Mesothelial cell of epicardium (in vitro differentiated cells): ENCODE measurements around the gene ISX. TPM values are rescaled to one million over a fixed set of nuclear protein-coding genes. Genes with fewer than 3 reads are reported as not detected.
A peak's percentile ranks its signal among the peaks of the same experiment; 100 is the strongest.

Source experiments
- DNase-seq, 2 experiments: peaks; one replicate each; pipeline ENCODE4 v3.0.0; 2021; ENCODE audit warnings: low spot score in 2 of 2; ENCODE audit not compliant: unreplicated experiment in 2 of 2
- H3K27ac Mint-ChIP-seq: 2 replicates; pipeline ENCODE4 v1.8.0; 2021; ENCODE audit warnings: mixed read lengths
- H3K27me3 Mint-ChIP-seq: 2 replicates; pipeline ENCODE4 v1.8.0; 2021; ENCODE audit warnings: low read depth, mixed read lengths
- H3K36me3 Mint-ChIP-seq: 2 replicates; pipeline ENCODE4 v1.8.0; 2021; ENCODE audit warnings: mixed read lengths
- H3K4me1 Mint-ChIP-seq: 2 replicates; pipeline ENCODE4 v1.8.0; 2021; ENCODE audit warnings: mixed read lengths
- H3K4me3 Mint-ChIP-seq: 2 replicates; pipeline ENCODE4 v1.8.0; 2021; ENCODE audit warnings: mild to moderate bottlenecking, moderate library complexity, mixed read lengths
- H3K9me3 Mint-ChIP-seq: 2 replicates; pipeline ENCODE4 v1.8.0; 2021; ENCODE audit warnings: mixed read lengths
- CTCF ChIP-seq: fragments of 200-600 bp; sonication (generic); IDR thresholded peaks from one replicate; pipeline ENCODE4 v1.5.0; 2021; ENCODE audit warnings: antibody characterized with exemption; ENCODE audit not compliant: unreplicated experiment
- total RNA-seq: library from RNA; stranded (reverse); gene quantifications from 3 replicates; pipeline ENCODE4 v1.2.1, GENCODE V29; 2021

The ISX gene
- 1.9 to 2.6 TPM (median 2.5 TPM) in 3 replicates for total RNA-seq

DNA sequence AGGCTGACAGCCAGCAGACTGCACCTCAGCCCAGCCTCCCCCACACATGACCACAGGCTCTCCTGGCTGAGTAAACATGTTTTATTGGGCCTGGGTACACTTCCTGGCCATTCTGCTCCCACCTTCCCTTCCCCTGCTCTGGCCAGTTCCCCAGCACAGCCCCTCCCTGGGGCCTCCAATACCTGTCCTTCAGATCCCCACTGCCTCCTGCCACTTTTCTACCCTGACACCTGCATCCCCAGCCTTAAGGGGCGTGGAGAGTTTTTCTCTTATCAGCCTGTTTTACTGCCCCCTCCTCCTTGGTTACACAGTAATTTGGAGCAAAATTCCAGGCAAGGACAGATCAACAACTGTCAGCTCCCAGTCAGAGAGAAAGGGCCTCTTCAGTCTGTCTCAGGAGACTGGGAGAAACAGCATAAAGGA lies at the start of gene ISX:
Gene ISX (plus strand): TSS at position 363 of the 423 bp plus-strand sequence. CDS start 930 bp downstream, outside the sequence.
- Mint-ChIP-seq H3K4me1 (peaks cover 30% of the 10 kb centered on the region), H3K27ac (peak within 1 kb of the TSS; percentile 90), H3K9me3 (peaks cover 5% of the 10 kb centered on the region), H3K36me3 (no peaks in the 10 kb centered on the region), H3K27me3 (no peaks in the 10 kb centered on the region), H3K4me3 (peak within 1 kb of the TSS; percentile 38)
- TF ChIP-seq CTCF, result no peak
- DNase-seq, result no peak

DNA sequence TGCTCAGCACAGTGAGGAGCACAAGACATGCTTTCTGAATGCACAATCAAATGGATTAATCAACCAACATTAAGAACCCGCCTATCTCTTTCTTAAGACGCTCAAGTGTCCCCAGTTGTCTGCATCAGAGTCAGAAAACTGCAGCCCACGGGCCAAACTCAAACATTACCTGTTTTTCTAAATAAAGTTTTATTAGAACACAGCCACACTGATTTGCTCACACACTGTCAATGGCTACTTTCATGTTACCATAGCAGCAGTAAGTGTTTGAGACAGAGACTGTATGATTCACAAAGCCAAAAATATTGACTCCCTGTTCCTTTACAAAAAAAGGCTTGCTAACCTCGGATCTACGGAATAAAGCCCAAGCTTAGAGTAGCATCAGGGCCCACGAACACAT lies 49.0 kb upstream of the ISX start:
- H3K9me3 Mint-ChIP-seq, result no peaks in the 10 kb centered on the region
- DNase-seq, result no peak
- no peak for TF ChIP-seq CTCF
- no peak overlapping the region for H3K27ac Mint-ChIP-seq
- peaks cover 7% of the 10 kb centered on the region for H3K27me3 Mint-ChIP-seq
- H3K4me3 Mint-ChIP-seq, result no peak overlapping the region
- H3K36me3 Mint-ChIP-seq, result no peaks in the 10 kb centered on the region
- H3K4me1 Mint-ChIP-seq, result no peaks in the 10 kb centered on the region

DNA sequence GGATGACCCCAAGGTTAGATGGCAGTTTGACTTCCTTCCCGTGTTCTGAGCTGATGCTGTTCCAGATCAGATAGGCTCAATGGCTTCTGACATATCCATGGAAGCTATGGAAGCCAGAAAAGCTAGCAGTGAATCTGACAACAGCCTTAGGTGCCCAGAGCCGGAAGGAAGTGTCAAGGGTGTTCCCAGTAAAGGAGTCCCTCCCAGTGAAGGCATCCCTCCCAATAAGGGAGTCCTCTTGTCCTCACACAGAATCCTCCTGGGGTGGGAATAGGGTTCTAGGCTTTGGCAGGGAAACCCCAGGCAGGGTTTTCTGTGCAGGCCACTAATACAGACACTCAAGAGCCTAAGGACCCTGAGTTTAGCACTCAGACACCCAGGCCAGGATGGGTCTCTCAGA lies 47.0 kb upstream of the ISX start:
- Mint-ChIP-seq H3K4me1 (peaks cover 2% of the 10 kb centered on the region), H3K9me3 (no peaks in the 10 kb centered on the region), H3K27ac (no peak overlapping the region), H3K27me3 (peaks cover 7% of the 10 kb centered on the region), H3K36me3 (no peaks in the 10 kb centered on the region), H3K4me3 (no peak overlapping the region)
- no peak for TF ChIP-seq CTCF
- no peak for DNase-seq

DNA sequence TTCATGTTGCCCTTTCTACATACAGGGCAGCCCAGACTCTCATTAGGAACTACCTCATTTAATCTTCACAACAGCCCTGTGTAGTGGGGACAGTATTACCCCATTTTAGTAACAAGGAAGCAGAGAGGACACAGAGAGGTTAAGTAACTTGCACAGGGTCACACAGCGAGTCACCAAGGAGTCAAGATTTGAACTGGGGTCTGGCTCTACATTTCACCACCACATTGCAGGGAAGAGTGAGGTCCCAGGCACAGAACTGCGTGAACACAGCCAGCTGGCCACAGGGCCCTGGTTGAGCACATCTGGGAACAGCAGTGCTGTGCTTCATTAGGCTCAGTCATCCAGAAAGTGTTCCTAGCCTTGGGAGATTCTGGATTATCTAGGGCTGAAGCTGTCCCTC lies 45.4 kb upstream of the ISX start:
- H3K27ac Mint-ChIP-seq, result no peak overlapping the region
- H3K9me3 Mint-ChIP-seq, result no peaks in the 10 kb centered on the region
- peaks cover 9% of the 10 kb centered on the region for H3K27me3 Mint-ChIP-seq

DNA sequence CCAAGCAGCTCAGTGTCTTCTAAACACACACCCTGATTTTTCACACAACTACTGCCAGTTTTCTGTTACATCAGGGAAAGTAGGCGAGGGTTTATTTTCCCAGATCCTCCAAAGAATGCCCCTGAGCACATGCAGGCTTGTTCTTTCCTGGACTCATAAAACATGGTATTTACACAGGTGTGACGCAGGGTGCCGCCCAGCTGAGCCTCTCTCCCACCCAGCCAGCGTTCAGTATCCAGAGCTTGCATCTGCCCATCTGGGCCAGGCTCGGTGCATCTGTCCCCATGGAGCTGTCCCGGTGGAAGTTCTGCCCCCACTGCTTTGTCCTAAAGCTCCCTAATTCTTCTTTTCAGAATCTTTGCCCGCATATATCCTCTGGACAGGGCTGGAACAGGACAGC lies 44.8 kb upstream of the ISX start:
- DNase-seq, result no peak
- no peak overlapping the region for H3K4me3 Mint-ChIP-seq
- peaks cover 4% of the 10 kb centered on the region for H3K4me1 Mint-ChIP-seq
- H3K36me3 Mint-ChIP-seq, result no peaks in the 10 kb centered on the region
- no peak for TF ChIP-seq CTCF
- H3K27ac Mint-ChIP-seq, result no peak overlapping the region
- H3K27me3 Mint-ChIP-seq, result peaks cover 9% of the 10 kb centered on the region
- no peaks in the 10 kb centered on the region for H3K9me3 Mint-ChIP-seq

More for the DNA sequence above, 45.4 kb upstream of the ISX start:
- TF ChIP-seq CTCF, result no peak
- H3K4me1 Mint-ChIP-seq, result peaks cover 4% of the 10 kb centered on the region
- H3K36me3 Mint-ChIP-seq, result no peaks in the 10 kb centered on the region
- H3K4me3 Mint-ChIP-seq, result no peak overlapping the region
- DNase-seq, result no peak

- peaks cover under 1% of the 10 kb centered on the region for H3K9me3 Mint-ChIP-seq
- no peaks in the 10 kb centered on the region for H3K36me3 Mint-ChIP-seq
- no peak overlapping the region for H3K27ac Mint-ChIP-seq
- no peak overlapping the region for H3K4me3 Mint-ChIP-seq
- DNase-seq, result no peak
- no peak for TF ChIP-seq CTCF
- H3K27me3 Mint-ChIP-seq, result peaks cover 9% of the 10 kb centered on the region
- H3K4me1 Mint-ChIP-seq, result peaks cover 4% of the 10 kb centered on the region
These were observed 43.7 kb upstream of the ISX start for GRCh38 chr22:35022291-35022690.
